Measurements from ENCODE around the gene RABGGTA. TPM values are rescaled to one million over a fixed set of nuclear protein-coding genes. Genes with fewer than 3 reads are reported as not detected.

Gene RABGGTA
- total RNA-seq, 2 experiments from 2014 or later = 47.7 to 51.8 TPM

DNA sequence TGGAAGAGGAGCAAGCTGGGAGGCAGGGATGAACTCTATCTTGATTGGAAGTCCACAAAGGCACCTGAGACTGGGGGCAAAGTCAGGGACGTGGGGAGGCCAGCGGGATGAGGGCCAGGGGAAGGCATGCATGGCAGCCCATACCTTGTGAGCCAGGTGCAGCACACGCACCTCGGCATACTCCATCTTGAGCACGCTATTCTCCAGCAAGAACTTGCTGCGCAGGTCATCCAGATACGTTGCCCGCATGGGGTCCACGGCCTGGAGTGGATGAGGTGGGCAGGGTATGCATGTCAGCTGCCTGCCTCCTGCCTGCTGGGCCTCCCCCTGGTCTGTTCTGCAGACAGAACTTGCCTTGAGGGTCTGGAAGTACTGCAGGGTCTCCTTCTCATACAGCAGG lies 3.9 kb downstream of the RABGGTA start:
- Mint-ChIP-seq H3K9me3 (ENCODE audit: insufficient read depth) (no peaks in the 10 kb centered on the region), H3K4me1 (ENCODE audit: low read depth) (peaks cover 26% of the 10 kb centered on the region), H3K27ac (no peak overlapping the region), H3K4me3 (no peak overlapping the region), H3K27me3 (ENCODE audit: low read depth) (no peaks in the 10 kb centered on the region), H3K36me3 (ENCODE audit: low read depth) (peaks cover 21% of the 10 kb centered on the region)
- DNase-seq (no peak), ATAC-seq (no peak)
- CTCF ChIA-PET = interaction anchor here (1.9 kb wide), 1 partner anchor 29 kb away, joined by 5 read pairs; no protein-coding TSS in a partner anchor
- POLR2A ChIA-PET = interaction anchor here (1.0 to 5.0 kb wide), 2 partner anchors 20 to 25 kb away, joined by 3 to 48 read pairs; partner anchors contain the start of gene TINF2

- POLR2A ChIA-PET = interaction anchor here (0.9 to 1.0 kb wide), 2 partner anchors 16 to 24 kb away, joined by 3 read pairs; partner anchors contain the start of gene TINF2
- Mint-ChIP-seq H3K4me3 (no peak overlapping the region), H3K27me3 (ENCODE audit: low read depth) (no peaks in the 10 kb centered on the region), H3K4me1 (ENCODE audit: low read depth) (peaks cover 17% of the 10 kb centered on the region), H3K36me3 (ENCODE audit: low read depth) (peaks cover 21% of the 10 kb centered on the region), H3K27ac (no peak overlapping the region), H3K9me3 (ENCODE audit: insufficient read depth) (no peaks in the 10 kb centered on the region)
- no peak for DNase-seq
- no peak for ATAC-seq
- CTCF ChIA-PET = interaction anchor here (1.8 to 1.9 kb wide), 2 partner anchors 24 to 30 kb away, joined by 5 to 9 read pairs; partner anchors contain the start of gene TINF2
Measured at GRCh38 chr14:24266344-24267244, 4.8 kb downstream of the RABGGTA start.

GRCh38 chr14:24264298-24264697 lies 7.1 kb downstream of the RABGGTA start:
- no peak overlapping the region for H3K27ac Mint-ChIP-seq
- ChIA-PET POLR2A (no interaction called here), CTCF (interaction anchor here (1.4 kb wide), 1 partner anchor 69 kb away, joined by 3 read pairs; no protein-coding TSS in a partner anchor)
- DNase-seq = no peak
- no peak overlapping the region for H3K4me3 Mint-ChIP-seq
- peaks cover 18% of the 10 kb centered on the region for H3K36me3 Mint-ChIP-seq (ENCODE audit: low read depth)
- peaks cover 3% of the 10 kb centered on the region for H3K4me1 Mint-ChIP-seq (ENCODE audit: low read depth)
- H3K27me3 Mint-ChIP-seq (ENCODE audit: low read depth) = no peaks in the 10 kb centered on the region
- H3K9me3 Mint-ChIP-seq (ENCODE audit: insufficient read depth) = no peaks in the 10 kb centered on the region
- no peak for ATAC-seq

DNA sequence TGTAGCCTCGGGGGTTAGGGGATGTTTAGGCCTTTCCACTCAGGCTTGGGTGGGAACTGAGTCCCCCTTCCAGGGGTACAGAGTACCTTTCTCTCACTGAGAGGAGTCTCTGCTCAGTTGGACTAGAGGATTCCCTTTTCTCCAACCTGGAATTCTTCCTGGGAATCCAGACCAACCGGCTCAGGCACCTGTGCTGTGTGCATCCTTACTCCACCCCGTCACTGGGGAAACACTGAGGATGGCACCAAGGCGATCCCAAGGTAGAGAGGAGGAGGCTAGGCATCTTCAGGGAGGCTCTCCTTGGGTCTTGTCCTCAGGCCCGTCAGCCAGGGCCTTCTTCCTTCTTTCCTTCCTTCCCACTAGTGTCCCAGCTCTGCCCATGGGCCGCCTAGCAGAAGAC lies 7.5 kb downstream of the RABGGTA start:
- CTCF ChIA-PET = interaction anchor here (0.9 kb wide), 1 partner anchor 44 kb away, joined by 3 read pairs; the partner anchor contains the start of gene CIDEB
- no peaks in the 10 kb centered on the region for H3K27me3 Mint-ChIP-seq (ENCODE audit: low read depth)
- H3K27ac Mint-ChIP-seq = no peak overlapping the region
- no peak for DNase-seq
- POLR2A ChIA-PET = no interaction called here
- H3K4me1 Mint-ChIP-seq (ENCODE audit: low read depth) = no peaks in the 10 kb centered on the region
- H3K36me3 Mint-ChIP-seq (ENCODE audit: low read depth) = peaks cover 16% of the 10 kb centered on the region
- no peak for ATAC-seq
- H3K4me3 Mint-ChIP-seq = no peak overlapping the region
- no peaks in the 10 kb centered on the region for H3K9me3 Mint-ChIP-seq (ENCODE audit: insufficient read depth)

DNA sequence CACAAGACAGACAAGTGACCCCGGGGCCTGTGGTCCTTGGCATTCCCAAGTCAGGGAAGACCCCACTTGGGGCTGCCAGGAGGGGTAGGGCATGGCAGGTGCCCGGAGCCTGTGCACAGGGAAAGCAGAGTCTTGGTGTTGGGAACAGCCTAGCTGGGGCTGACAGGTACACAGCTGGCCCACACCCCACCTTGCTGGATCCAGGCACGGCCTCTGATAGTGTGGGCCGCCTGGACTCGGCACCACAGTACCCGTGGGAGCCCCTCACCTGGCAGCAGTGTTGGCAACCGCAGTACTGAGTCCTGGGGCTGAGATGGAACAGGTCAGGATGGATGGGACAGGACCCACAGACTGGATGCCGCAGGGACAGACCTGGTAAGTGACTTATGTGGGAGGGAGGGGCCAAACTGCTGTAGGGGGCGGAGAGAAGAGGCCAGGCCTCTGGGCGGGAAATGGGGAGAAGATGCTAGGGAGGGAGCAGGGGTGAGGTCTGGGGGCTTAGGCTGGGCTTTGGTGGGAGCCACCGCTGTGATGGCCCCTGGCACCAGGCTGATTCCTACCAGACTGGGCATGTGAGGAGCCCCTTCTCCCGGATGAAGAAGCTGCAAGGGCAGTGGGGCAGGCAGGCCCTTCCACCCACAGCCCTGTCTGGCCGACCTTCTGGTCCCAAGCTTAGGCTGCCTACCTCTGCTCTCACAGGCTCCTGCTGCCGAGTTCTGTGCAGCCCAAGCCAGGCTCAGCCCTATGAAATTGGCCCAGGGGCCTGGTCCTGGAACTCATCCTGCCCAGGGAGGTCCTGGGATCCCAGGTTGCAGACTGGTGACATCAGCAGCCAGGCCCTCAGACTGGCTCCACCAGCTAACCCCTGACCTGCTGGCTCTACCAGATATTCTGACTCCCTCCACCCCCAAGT lies 8.3 kb downstream of the RABGGTA start, which contains the start of gene TGM1:
TGM1 (minus strand) TSS at position 357 of the 913 bp plus-strand sequence. CDS start 825 bp downstream, outside the sequence.
- ChIA-PET POLR2A (interaction anchor here (1.1 to 1.5 kb wide), 3 partner anchors 8 to 16 kb away, joined by 4 to 5 read pairs (median 4); partner anchors contain the start of gene RABGGTA), CTCF (interaction anchor here (0.9 to 1.6 kb wide), 5 partner anchors 8 to 47 kb away, joined by 3 to 5 read pairs (median 4); partner anchors contain the start of genes CIDEB, MDP1 and RABGGTA)
- no peaks in the 10 kb centered on the region for H3K27me3 Mint-ChIP-seq (ENCODE audit: low read depth)
- ATAC-seq (no peak), DNase-seq (no peak)
- H3K36me3 Mint-ChIP-seq (ENCODE audit: low read depth) = peaks cover 14% of the 10 kb centered on the region
- no peak within 1 kb of the TSS for H3K27ac Mint-ChIP-seq
- no peaks in the 10 kb centered on the region for H3K4me1 Mint-ChIP-seq (ENCODE audit: low read depth)
- H3K4me3 Mint-ChIP-seq = no peak within 1 kb of the TSS
- no peaks in the 10 kb centered on the region for H3K9me3 Mint-ChIP-seq (ENCODE audit: insufficient read depth)

DNA sequence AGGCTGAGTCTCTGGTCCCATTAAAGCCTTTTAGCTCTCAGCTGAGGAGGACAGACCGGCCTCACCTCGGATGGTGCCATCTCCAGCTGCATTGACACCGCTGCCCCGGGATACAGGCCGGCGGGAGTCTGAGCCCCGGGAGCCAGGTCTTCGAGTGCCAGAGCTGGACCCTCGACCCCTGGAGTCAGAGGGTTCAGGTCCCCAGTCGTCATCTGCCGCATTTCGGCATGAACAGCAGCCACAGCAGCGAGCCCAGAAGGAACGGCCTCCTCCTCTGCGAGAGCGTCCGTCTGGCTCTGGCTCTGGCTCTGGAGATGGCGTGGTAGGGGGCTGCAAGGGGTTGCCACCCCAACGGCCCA lies 9.4 kb downstream of the RABGGTA start:
- ChIA-PET POLR2A (interaction anchor here (1.1 to 1.5 kb wide), 3 partner anchors 9 to 15 kb away, joined by 4 to 5 read pairs (median 4); partner anchors contain the start of gene RABGGTA), CTCF (interaction anchor here (0.7 to 1.6 kb wide), 6 partner anchors 9 to 46 kb away, joined by 3 to 5 read pairs (median 4); partner anchors contain the start of genes CIDEB, MDP1, RABGGTA and TINF2)
- ATAC-seq (no peak), DNase-seq (no peak)
- no peaks in the 10 kb centered on the region for H3K9me3 Mint-ChIP-seq (ENCODE audit: insufficient read depth)
- no peak overlapping the region for H3K4me3 Mint-ChIP-seq
- H3K36me3 Mint-ChIP-seq (ENCODE audit: low read depth) = peaks cover 8% of the 10 kb centered on the region
- H3K27ac Mint-ChIP-seq = no peak overlapping the region
- no peaks in the 10 kb centered on the region for H3K27me3 Mint-ChIP-seq (ENCODE audit: low read depth)
- H3K4me1 Mint-ChIP-seq (ENCODE audit: low read depth) = no peaks in the 10 kb centered on the region

DNA sequence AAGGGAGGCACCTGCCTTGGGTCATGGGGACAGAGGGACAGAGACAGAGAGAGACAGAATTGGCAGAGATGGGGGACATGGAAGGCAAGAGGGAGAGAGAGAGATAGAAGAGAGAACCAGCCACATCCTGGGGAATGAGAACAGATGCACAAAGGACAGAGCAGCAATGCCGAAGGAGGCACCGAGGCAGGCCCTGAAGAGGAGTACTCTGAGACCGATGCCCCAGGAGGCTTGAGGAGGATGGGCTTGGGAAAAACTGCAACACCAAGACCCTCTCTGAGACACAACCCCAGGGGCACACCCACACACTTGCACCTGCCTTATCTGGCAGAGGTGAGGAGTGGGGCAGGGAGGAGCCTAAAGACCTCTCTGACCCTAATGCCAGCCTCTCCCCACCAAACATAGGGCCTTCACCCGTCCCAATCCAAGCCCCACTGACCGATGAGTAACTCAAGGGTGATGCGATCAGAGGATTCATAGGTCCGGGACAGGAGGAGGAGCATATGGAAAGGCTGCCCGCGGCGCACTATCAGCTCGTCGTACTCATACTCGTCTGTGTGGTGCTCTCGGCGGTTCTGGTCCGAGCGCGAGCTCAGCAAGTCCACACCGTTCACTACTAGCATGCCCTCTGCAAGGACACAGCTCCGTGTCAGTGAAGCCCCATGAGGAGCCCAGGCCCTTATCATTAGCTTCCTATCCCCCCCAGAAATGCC lies 10.0 kb downstream of the RABGGTA start:
- no peaks in the 10 kb centered on the region for H3K9me3 Mint-ChIP-seq (ENCODE audit: insufficient read depth)
- no peaks in the 10 kb centered on the region for H3K27me3 Mint-ChIP-seq (ENCODE audit: low read depth)
- H3K4me3 Mint-ChIP-seq = no peak overlapping the region
- ATAC-seq (no peak), DNase-seq (no peak)
- H3K36me3 Mint-ChIP-seq (ENCODE audit: low read depth) = peaks cover 3% of the 10 kb centered on the region
- ChIA-PET POLR2A (interaction anchor here (1.5 kb wide), 2 partner anchors 9 to 10 kb away, joined by 4 to 5 read pairs; partner anchors contain the start of gene RABGGTA), CTCF (interaction anchor here (0.8 to 1.6 kb wide), 4 partner anchors 9 to 46 kb away, joined by 3 to 5 read pairs (median 4); partner anchors contain the start of genes CIDEB, RABGGTA and TINF2)
- H3K4me1 Mint-ChIP-seq (ENCODE audit: low read depth) = no peaks in the 10 kb centered on the region
- no peak overlapping the region for H3K27ac Mint-ChIP-seq

DNA sequence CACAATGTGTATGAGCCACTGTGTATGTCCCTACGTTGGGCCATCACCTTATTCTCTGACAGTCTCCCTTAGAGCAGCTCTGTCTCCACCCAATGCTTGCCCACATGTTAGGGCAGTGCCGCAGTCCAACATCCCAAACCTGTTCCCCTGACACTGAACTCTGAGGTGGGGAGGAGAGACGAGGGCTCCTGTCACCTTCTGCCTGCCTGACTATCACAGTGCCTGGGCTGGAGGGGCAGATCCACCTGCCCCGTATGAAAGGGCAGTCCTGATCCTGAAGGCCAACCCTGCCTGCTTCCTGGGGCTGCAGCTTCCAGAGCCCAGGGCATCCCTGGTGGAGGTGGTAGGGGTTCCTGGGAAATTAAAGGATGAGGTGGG lies 10.6 kb downstream of the RABGGTA start:
- no peak overlapping the region for H3K27ac Mint-ChIP-seq
- no peak overlapping the region for H3K4me3 Mint-ChIP-seq
- H3K4me1 Mint-ChIP-seq (ENCODE audit: low read depth) = no peaks in the 10 kb centered on the region
- no peaks in the 10 kb centered on the region for H3K36me3 Mint-ChIP-seq (ENCODE audit: low read depth)
- DNase-seq (no peak), ATAC-seq (no peak)
- no peaks in the 10 kb centered on the region for H3K27me3 Mint-ChIP-seq (ENCODE audit: low read depth)
- POLR2A ChIA-PET = no interaction called here
- CTCF ChIA-PET = no interaction called here
- H3K9me3 Mint-ChIP-seq (ENCODE audit: insufficient read depth) = no peaks in the 10 kb centered on the region

GRCh38 chr14:24260026-24260779 lies 11.2 kb downstream of the RABGGTA start:
- Mint-ChIP-seq H3K27me3 (ENCODE audit: low read depth) (no peaks in the 10 kb centered on the region), H3K9me3 (ENCODE audit: insufficient read depth) (no peaks in the 10 kb centered on the region), H3K27ac (peak overlapping the region; percentile 20), H3K4me1 (ENCODE audit: low read depth) (no peaks in the 10 kb centered on the region), H3K36me3 (ENCODE audit: low read depth) (peaks cover 2% of the 10 kb centered on the region), H3K4me3 (no peak overlapping the region)
- DNase-seq (no peak), ATAC-seq (no peak)
- POLR2A ChIA-PET = interaction anchor here (0.7 kb wide), 1 partner anchor 17 kb away, joined by 3 read pairs; no protein-coding TSS in a partner anchor
- CTCF ChIA-PET = no interaction called here

- POLR2A ChIA-PET = interaction anchor here (0.7 to 1.2 kb wide), 2 partner anchors 16 to 40 kb away, joined by 3 read pairs; partner anchors contain the start of genes DHRS1 and NOP9
- ATAC-seq (no peak), DNase-seq (no peak)
- peak overlapping the region; percentile 20 for H3K27ac Mint-ChIP-seq
- peaks cover 4% of the 10 kb centered on the region for H3K36me3 Mint-ChIP-seq (ENCODE audit: low read depth)
- no peaks in the 10 kb centered on the region for H3K9me3 Mint-ChIP-seq (ENCODE audit: insufficient read depth)
- CTCF ChIA-PET = interaction anchor here (4.2 kb wide), 1 partner anchor 11 kb away, joined by 16 read pairs; the partner anchor contains the start of gene RABGGTA
- no peak overlapping the region for H3K4me3 Mint-ChIP-seq
- no peaks in the 10 kb centered on the region for H3K27me3 Mint-ChIP-seq (ENCODE audit: low read depth)
- no peaks in the 10 kb centered on the region for H3K4me1 Mint-ChIP-seq (ENCODE audit: low read depth)
Measured at GRCh38 chr14:24259282-24260025, 11.9 kb downstream of the RABGGTA start.
